Retina (tissue), 1 donor: Measurements from ENCODE around the gene ALK.

Source experiments
- DNase-seq: peaks from one replicate; pipeline ENCODE4 v3.0.0-alpha.2; 2016

The ALK gene

GRCh38 chr2:29522951-29523669 lies 398.3 kb downstream of the ALK start:
- DNase-seq: no peak

DNA sequence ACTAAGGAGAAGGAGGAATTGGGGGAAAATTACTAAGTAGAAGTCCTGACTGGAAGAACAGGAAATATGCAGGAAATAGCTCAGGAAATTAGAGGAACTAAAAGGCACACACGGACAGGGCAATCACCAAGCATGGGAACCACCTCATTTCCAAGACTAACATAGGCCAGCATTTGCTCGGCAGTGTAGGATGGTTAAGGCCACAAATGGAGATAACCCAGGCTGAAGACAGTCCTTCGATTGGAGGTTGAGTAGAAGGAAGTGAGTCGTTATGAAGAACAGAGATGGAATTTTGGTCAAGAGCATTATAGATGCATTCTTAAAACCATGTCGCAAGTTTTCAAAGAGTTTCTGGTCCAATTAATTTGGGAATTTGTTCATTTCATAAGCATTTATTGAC lies 401.4 kb downstream of the ALK start:
- no peak for DNase-seq

DNA sequence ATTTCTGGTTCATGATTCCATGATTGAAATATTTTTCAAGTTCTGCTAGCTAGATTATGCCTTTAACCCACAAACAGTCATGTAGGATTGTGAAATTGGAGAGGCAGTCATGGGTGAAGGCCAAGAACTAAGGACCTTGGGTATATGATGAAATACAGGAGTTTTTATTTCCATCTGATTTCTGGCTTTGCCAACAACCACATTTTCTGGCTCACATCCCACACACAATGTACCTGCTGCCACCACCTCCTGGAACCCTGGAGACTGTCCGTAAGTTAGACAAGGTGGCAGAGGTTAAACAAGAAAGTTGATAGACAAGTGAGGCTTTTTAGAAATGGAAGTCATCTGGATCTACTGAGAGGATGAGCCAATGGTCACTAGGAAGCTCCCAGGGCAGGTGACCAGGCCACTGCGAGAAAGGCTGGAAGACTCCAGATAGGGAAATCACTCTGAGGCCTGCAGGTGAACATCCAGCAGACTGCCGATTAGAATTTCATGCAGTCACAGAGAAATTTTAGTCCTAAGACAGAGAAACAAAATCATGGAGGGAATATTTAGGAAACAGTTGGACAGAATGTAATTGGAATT lies 402.0 kb downstream of the ALK start:
- DNase-seq: no peak

DNA sequence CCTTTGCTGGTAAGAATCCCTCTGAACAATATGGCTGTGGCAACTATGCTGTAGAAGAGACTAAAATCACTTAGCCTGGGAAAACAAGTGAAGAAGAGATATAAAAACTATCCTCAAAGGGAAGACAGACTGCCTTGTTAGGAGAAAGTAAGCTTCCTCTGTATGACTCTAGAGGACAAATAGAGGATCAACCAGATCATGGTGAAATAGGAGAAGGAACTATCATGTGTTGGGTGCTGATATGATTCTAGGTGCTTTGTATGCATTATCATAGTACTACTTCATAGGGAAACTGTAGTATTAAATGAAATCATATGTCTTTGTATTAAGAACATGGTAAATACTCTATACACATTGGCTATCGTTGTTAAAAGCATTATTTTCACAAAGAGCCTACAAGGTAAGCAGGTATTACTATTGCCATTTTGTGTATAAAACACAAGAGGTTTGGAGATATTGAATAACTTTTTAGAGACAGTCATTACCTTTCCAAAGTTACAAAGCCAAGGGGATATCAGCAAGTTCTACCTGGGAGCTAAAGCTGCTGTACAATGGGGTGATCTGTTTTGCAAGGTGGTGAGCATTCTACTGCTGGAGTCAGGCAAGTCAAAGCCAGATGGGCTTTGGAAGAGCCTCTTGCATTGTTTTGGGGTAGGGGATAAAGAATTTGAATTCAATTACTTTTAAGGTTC lies 402.6 kb downstream of the ALK start:
- no peak for DNase-seq

GRCh38 chr2:29518010-29518409 lies 403.4 kb downstream of the ALK start:
- no peak for DNase-seq

DNA sequence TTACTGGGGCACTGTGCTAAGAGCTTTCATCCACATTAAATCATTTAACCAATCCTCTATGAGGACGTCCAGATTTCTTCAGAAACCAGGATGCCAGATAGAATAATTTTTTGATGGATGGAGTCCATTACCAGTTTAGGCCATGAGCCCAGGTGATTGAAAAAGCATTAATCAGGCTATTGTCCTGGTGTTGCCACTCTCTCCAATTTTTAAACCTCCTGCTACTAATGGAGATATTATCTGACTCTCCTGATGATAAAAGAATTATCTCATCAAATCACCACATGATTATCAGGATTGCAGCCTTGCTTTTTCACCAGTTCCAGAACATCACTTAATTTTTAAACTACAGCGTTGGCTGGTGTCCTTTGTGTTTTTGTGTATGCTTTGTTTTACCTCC lies 404.0 kb downstream of the ALK start:
- DNase-seq: no peak

DNA sequence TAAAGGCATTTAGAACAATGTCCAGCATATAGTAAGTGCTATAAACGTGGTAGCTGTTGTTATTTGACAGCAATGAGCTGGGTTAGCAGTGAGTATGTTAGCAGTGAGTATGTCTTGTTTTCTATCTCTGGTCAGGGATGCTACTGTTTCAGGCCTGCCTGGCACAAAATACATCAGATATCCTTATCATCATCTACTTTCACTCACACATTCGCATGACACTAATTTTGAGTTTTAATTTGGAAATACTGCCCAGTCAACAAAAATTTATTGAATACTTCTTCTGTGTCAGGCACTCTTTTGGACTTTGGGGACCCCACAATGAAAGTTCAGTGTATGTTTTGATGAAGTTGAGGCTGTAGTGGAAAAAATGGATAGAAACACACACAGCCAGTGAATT lies 404.6 kb downstream of the ALK start:
- no peak for DNase-seq

GRCh38 chr2:29509878-29510277 lies 411.5 kb downstream of the ALK start:
- no peak for DNase-seq

DNA sequence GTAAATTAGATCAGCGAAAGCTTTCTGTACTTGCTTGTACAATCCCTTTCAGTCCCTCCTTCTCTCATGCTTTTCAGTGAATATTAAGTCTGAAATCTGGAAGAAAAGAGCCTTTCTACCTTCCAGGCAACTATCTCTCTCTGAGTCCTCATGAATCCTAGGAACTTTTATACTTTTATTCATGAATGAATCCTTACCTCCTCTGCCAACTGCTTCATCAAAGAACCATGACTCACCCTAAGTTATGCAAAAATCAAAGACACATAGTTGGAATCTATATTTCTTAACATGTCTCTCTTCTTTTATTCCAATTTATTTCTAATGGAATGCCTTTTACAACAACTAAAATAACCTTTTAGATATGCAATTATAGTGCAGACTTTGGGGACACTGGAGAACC lies 412.0 kb downstream of the ALK start:
- DNase-seq: no peak

- no peak for DNase-seq
Observed at GRCh38 chr2:29504746-29505145, 416.6 kb downstream of the ALK start.

DNA sequence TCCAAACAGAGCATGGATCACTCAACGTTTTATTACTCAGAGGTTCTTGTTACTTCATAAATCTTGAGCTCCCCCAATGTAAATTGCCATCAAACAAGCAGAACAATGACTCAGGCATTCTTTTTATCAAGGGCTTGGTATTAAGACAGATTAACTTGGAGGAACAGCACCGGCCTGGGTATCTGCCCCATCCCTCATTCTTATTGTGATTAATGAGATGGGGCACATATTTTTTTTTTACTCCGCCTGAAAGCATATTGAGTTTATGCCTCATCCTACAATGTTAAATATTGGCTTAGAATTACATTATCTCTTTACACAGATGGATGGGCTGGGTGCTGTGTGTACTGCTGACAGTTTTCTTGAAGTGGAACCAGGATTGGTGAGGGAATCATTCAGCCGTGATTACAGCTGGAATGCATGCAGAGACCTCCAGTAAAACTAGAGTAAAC lies 418.9 kb downstream of the ALK start:
- no peak for DNase-seq

DNA sequence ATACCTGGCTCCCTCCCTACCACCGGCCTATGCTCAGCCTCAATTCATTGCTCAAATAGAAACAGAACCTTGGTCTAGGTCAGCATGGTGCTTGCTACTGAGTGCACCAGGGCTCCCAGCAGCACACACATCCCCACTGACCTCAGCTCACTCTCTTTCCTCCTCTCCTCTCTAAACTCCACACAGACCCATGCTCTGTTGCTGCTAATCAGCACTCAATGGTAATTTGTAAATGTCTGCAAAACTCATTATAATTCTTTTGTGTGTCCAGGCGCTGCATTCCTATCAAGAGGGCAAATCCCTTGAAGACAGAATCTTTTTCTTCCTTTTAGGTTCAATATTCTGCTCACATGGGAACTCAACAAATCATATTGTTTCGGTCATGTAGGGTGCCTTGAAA lies 424.0 kb downstream of the ALK start:
- DNase-seq: no peak

DNA sequence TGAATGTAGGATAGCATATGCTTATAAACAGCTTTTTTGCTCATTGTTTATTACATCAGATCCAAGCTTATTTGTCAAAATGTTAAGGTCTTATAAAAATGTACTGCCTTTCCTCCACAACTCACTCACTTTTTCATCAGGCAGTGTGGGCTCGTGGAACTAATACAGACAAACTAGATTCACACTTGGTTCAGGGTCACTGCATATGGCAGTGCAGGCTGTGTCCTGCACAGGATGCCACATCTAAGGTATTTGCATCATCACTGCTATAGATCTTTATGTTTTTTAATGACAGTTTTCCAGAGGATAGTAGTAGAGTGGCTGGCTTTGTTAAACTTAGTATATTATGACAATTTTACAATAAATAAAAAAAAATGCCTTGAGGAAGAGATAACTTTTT lies 425.2 kb downstream of the ALK start:
- DNase-seq: no peak

DNA sequence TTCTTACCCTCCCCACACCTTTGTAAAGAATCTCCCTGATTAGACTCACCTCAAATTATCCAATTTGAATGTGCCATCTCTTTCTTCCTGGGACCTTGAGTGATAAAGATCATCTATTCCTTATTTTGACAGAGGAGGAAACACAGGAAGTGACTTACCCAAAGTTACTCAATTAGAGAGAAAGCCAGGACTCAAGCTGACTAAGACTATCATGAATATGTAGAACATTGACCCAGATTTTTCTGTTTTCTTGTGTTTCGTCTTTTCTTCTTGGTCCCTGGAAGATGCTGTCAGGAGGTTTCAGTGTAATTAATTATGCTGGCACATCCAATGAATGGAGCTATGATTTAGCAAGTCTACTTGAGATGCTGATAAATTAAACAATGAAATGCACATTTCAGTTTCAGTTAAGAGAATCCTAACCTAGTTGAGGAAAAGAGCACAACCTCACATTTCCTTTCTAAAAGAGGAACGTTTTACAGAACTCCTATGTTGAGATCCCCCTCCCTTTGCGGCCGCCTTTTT lies 425.8 kb downstream of the ALK start:
- no peak for DNase-seq

GRCh38 chr2:29495068-29495467 lies 426.3 kb downstream of the ALK start:
- no peak for DNase-seq

- no peak for DNase-seq
Observed at GRCh38 chr2:29492701-29493100, 428.7 kb downstream of the ALK start.

GRCh38 chr2:29490045-29490444 lies 431.3 kb downstream of the ALK start:
- DNase-seq: no peak

DNA sequence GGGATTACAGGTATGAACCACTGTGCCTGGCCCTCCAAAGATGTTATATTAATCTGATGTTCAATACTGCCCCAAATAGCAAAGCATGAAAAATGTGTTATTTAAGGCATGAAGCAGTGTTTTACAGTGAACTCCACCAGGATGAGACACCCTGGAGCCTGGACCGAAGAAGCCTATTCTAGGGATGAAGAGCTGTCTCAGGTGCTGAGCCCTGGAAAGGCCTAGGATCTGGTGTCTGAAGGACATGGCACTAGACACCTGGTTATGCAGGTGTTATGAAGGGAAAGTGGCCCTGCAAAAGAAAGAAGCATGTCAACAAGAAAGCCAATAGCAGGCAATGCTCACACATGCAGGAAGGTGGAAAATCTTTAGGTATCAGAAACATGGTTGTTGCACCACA lies 431.8 kb downstream of the ALK start:
- DNase-seq: no peak

GRCh38 chr2:29487967-29488555 lies 433.3 kb downstream of the ALK start:
- DNase-seq: no peak

- no peak for DNase-seq
Observed at GRCh38 chr2:29485631-29486030, 435.8 kb downstream of the ALK start.

DNA sequence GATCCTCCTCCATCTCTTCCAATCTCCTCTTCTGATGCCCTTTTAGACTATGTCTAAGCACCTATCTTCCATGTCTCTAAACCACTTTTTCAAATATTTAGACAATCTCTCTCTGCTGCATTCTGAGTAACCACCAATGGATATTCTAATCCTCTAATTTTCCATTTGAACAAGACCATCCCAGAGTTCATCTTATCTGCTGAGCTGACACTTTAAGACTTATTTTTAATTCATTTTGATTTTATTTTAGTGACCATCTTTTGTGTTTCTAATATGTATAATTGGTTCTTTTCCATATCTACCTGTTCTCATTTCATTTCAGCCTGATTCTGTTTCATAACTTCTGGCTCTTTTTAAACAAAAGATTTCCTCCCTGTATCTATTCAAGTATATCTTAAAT lies 436.3 kb downstream of the ALK start:
- no peak for DNase-seq

DNA sequence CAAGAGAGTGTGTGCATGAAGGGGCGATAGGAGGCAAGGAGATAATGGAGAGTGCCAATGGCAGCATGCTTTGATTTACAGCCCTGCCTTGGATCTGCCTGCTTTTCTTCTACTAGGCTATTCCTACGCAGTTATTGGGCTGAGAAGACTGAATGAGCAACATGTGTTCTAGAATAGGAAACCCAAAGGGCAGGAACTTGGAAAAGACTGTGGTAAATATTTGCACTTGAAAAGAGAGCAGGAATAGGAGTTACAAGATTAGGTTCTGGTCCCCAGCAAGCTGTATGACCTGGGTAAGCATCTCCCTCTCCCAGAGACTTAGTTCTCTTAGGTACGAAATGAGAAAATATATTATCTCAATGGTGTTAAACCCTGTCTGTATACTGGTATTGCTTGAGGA lies 438.5 kb downstream of the ALK start:
- no peak for DNase-seq

DNA sequence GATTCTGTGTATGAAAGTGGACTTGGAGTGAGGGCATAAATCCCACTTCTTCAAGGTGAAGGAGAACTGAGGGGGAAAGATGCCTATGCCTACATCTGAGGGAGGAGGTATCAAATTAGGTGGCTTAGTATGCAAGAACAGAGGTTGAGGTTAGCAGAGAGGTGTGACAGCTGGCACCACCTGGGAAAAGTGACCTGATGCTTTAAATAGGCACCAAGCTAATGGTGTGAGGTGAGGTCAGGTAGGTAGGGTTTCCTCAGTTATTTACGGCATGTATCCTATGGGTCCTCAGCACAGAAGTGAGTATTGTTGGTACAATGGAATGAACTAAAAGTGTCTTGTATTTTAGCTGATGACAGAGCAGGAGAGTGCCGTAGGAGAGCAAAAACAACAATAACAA lies 439.0 kb downstream of the ALK start:
- DNase-seq: no peak

GRCh38 chr2:29481313-29481712 lies 440.1 kb downstream of the ALK start:
- no peak for DNase-seq
